NCI-H774 (cell line): ENCODE measurements around the gene TOMM40.
"Not testable (repeated sequence)": the region's sequence is repeated elsewhere in the genome, so short reads cannot be mapped to it uniquely, and the experiment has no call there.

ENCODE experiments used
- DNase-seq: peaks from one replicate; lab custom pipeline; 2025; lab: John Stamatoyannopoulos, UW

Gene TOMM40

GRCh38 chr19:44891016-44891882, at the start of gene TOMM40:
TOMM40 (plus strand) TSS chr19:44891254; CDS start chr19:44891416, 162 bp downstream.
- no peak for DNase-seq

- DNase-seq = no peak
These were observed 45.8 kb upstream of the TOMM40 start for GRCh38 chr19:44845286-44845611.

- DNase-seq = peak; percentile 94
These were observed 45.2 kb upstream of the TOMM40 start, which contains the start of gene NECTIN2 for GRCh38 chr19:44845612-44846454. NECTIN2 (plus strand) TSS chr19:44846297; CDS start chr19:44846526, 229 bp downstream.

GRCh38 chr19:44846455-44847143, 44.5 kb upstream of the TOMM40 start:
- DNase-seq = no peak

- peak; percentile 72 for DNase-seq
These were observed 43.7 kb upstream of the TOMM40 start for GRCh38 chr19:44847144-44848035.

GRCh38 chr19:44848036-44848811, 42.8 kb upstream of the TOMM40 start:
- no peak for DNase-seq

- no peak for DNase-seq
These were observed 42.1 kb upstream of the TOMM40 start for GRCh38 chr19:44848812-44849447.

GRCh38 chr19:44850641-44851109, 40.4 kb upstream of the TOMM40 start:
- no peak for DNase-seq

GRCh38 chr19:44851427-44851826, 39.6 kb upstream of the TOMM40 start:
- DNase-seq = no peak

- DNase-seq = no peak
These were observed 35.4 kb upstream of the TOMM40 start for GRCh38 chr19:44855606-44856005.

- DNase-seq = no peak
These were observed 34.5 kb upstream of the TOMM40 start for GRCh38 chr19:44856421-44857083.

- DNase-seq = no peak
These were observed 33.2 kb upstream of the TOMM40 start for GRCh38 chr19:44857837-44858236.

GRCh38 chr19:44861576-44861975, 29.5 kb upstream of the TOMM40 start:
- not testable (repeated sequence) for DNase-seq

- DNase-seq = no peak
These were observed 27.1 kb upstream of the TOMM40 start for GRCh38 chr19:44863990-44864389.

- DNase-seq = no peak
These were observed 25.8 kb upstream of the TOMM40 start for GRCh38 chr19:44865196-44865767.

GRCh38 chr19:44866664-44867063, 24.4 kb upstream of the TOMM40 start:
- no peak for DNase-seq

GRCh38 chr19:44867578-44867977, 23.5 kb upstream of the TOMM40 start:
- DNase-seq = no peak

- DNase-seq = no peak
These were observed 21.2 kb upstream of the TOMM40 start for GRCh38 chr19:44869733-44870470.
